Measurements from ENCODE around the gene SPNS1. TPM values are rescaled to one million over a fixed set of nuclear protein-coding genes. Genes with fewer than 3 reads are reported as not detected.
"Not testable (repeated sequence)": the region's sequence is repeated elsewhere in the genome, so short reads cannot be mapped to it uniquely, and the experiment has no call there.

Gene SPNS1
- total RNA-seq, 2 experiments from 2014 or later = 20.6 to 24.7 TPM

DNA sequence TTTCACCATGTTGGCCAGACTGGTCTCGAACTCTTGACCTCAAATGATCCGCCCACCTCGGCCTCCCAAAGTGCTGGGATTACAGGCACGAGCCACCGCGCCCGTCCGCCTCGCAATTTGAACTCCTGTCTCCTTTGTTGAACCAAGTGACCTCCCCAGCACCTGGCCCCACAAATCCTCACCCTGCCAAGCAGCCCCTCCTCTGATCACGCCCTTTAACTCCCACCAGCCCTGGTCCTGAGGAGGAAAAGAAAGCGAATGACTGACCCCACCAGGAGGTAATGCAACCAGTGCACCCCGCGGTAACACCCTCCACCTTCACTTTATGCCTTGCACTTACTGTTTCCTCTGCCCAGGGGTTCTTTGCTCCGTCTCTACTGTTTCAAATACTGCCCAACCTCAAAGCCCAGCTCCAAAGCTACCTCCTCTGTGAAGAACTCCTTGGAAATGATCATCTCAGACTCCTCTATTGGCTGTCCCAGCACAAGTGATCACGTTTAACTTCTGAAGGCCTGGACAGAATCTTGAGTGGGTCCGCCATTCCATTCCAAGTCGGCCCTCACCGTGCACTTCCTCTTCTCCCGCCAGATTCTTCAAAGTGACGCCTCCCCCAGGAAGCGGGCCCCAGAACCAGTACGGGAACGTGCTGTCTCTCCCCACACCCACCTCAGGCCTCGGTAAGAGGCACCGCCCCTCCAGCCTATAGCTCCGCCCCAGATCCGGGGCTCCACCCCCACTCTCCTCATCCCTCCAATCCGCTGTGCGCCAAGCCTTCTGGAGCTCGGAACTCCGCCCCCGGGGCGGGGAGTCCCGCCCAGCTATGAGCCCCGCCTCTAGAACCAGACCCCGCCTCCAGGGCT, 38.4 kb upstream of the SPNS1 start:
- H3K27me3 Mint-ChIP-seq = peaks cover 2% of the 10 kb centered on the region
- H3K4me3 Mint-ChIP-seq = peak overlapping the region; percentile 58
- no peaks in the 10 kb centered on the region for H3K36me3 Mint-ChIP-seq (ENCODE audit: low read depth)
- peaks cover 16% of the 10 kb centered on the region for H3K4me1 Mint-ChIP-seq
- ChIA-PET CTCF (interaction anchor here (0.6 to 3.3 kb wide), 5 partner anchors 9 to 113 kb away, joined by 3 to 37 read pairs (median 4); partner anchors contain the start of genes ATXN2L and NFATC2IP), POLR2A (interaction anchor here (0.8 to 2.1 kb wide), 4 partner anchors 9 to 114 kb away, joined by 3 to 12 read pairs (median 6); partner anchors contain the start of genes ATXN2L and RABEP2)
- DNase-seq = peak; percentile 85
- no peaks in the 10 kb centered on the region for H3K9me3 Mint-ChIP-seq
- H3K27ac Mint-ChIP-seq = no peak overlapping the region

DNA sequence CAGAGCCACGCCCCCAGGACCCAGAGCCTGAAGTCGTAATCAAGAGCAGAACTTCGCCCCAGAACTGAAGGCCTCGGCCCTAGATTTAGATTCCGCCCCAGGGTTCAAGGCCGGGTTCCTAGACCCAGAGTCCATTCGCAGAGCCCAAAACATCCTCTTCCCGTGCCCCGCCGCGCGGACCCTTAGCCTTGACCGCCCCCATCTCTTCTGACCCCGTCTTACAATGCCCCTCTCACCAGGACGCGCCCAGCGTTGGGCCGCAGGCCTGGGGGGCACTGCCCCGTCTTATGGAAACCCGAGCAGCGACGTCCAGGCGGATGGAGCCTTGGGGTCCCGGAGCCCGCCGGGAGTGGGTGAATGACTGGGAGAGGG, 37.8 kb upstream of the SPNS1 start:
- no peak overlapping the region for H3K27ac Mint-ChIP-seq
- CTCF ChIA-PET = interaction anchor here (0.6 to 3.3 kb wide), 5 partner anchors 8 to 114 kb away, joined by 3 to 37 read pairs (median 4); partner anchors contain the start of genes ATXN2L and NFATC2IP
- peaks cover 16% of the 10 kb centered on the region for H3K4me1 Mint-ChIP-seq

DNA sequence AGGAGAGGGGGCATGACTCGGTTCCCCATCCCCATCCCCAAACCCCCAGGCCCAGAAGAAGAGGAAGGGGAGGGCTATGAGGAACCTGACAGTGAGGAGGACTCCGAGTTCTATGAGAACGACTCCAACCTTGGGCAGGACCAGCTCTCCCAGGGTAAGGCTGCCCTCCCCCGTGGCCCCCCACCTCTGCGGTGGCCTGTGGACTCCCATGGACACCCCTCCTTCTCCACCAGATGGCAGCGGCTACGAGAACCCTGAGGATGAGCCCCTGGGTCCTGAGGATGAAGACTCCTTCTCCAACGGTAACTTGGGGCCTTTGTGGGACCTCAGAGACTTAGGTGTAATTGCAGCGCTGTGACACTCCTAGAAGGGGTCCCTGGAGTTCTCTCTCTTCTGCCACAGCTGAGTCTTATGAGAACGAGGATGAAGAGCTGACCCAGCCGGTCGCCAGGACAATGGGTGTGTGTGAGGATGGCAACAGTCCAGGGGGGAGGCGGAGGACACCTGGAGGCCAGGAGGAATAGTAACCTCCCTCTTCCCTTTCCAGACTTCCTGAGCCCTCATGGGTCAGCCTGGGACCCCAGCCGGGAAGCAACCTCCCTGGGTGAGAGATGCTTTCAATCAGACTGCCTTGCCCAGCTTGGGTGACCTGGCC, 37.2 kb upstream of the SPNS1 start:
- no peak for DNase-seq
- Mint-ChIP-seq H3K4me1 (peaks cover 16% of the 10 kb centered on the region), H3K4me3 (no peak overlapping the region), H3K27me3 (peaks cover 2% of the 10 kb centered on the region), H3K9me3 (no peaks in the 10 kb centered on the region), H3K27ac (no peak overlapping the region), H3K36me3 (ENCODE audit: low read depth) (no peaks in the 10 kb centered on the region)
- ChIA-PET POLR2A (interaction anchor here (2.1 kb wide), 1 partner anchor 12 kb away, joined by 12 read pairs; the partner anchor contains the start of gene RABEP2), CTCF (interaction anchor here (0.8 to 3.3 kb wide), 2 partner anchors 8 to 11 kb away, joined by 4 to 37 read pairs; no protein-coding TSS in a partner anchor)

More for the DNA sequence above, 37.8 kb upstream of the SPNS1 start:
- DNase-seq = no peak
- H3K4me3 Mint-ChIP-seq = peak overlapping the region; percentile 58
- peaks cover 2% of the 10 kb centered on the region for H3K27me3 Mint-ChIP-seq
- H3K36me3 Mint-ChIP-seq (ENCODE audit: low read depth) = no peaks in the 10 kb centered on the region
- POLR2A ChIA-PET = interaction anchor here (0.8 to 2.1 kb wide), 4 partner anchors 8 to 114 kb away, joined by 3 to 12 read pairs (median 6); partner anchors contain the start of genes ATXN2L and RABEP2
- no peaks in the 10 kb centered on the region for H3K9me3 Mint-ChIP-seq

DNA sequence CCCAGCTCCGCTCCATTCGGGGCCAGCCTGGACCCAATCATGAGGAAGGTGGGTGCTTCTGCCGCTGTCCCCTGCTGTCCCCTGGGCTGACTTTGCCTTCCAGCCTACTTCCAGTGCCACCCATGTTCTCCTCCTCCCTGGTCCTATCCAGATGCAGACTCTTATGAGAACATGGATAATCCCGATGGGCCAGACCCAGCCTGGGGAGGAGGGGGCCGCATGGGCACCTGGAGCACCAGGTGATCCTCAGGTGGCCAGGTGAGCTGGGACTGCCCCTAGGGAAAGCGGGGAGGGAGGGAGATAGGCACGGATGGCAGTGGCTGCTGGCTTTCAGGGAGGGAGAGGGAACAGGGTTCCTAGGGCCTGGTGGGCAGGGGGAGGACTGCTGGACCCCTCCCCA, 35.9 kb upstream of the SPNS1 start:
- CTCF ChIA-PET = no interaction called here
- Mint-ChIP-seq H3K9me3 (no peaks in the 10 kb centered on the region), H3K4me1 (peaks cover 17% of the 10 kb centered on the region), H3K27ac (no peak overlapping the region), H3K36me3 (ENCODE audit: low read depth) (no peaks in the 10 kb centered on the region), H3K27me3 (peaks cover 2% of the 10 kb centered on the region), H3K4me3 (no peak overlapping the region)
- DNase-seq = no peak
- POLR2A ChIA-PET = no interaction called here

DNA sequence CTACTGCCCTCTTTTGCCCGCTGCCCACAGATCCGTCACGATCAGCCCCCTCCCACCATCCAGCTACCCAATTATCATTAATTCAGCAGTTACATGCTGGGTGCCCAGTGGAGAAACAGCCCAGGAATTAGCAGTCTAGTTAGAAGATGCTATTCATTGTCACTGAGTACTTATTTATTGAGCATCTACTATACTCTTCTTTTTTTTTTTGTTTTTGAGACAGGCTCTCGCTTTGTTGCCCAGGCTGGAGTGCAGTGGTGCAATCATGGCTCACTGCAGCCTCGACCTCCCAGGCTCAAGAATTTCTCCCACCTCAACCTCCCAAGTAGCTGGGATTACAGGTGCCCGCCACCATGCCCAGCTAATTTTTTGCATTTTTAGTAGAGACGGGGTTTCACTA, 34.8 kb upstream of the SPNS1 start:
- POLR2A ChIA-PET = interaction anchor here (1.0 to 1.2 kb wide), 2 partner anchors 11 to 15 kb away, joined by 3 to 5 read pairs; partner anchors contain the start of genes NFATC2IP and RABEP2
- H3K27ac Mint-ChIP-seq; H3K4me3 Mint-ChIP-seq; H3K9me3 Mint-ChIP-seq; H3K27me3 Mint-ChIP-seq; H3K36me3 Mint-ChIP-seq (ENCODE audit: low read depth); CTCF ChIA-PET; DNase-seq: not testable (repeated sequence)
- peaks cover 22% of the 10 kb centered on the region for H3K4me1 Mint-ChIP-seq

DNA sequence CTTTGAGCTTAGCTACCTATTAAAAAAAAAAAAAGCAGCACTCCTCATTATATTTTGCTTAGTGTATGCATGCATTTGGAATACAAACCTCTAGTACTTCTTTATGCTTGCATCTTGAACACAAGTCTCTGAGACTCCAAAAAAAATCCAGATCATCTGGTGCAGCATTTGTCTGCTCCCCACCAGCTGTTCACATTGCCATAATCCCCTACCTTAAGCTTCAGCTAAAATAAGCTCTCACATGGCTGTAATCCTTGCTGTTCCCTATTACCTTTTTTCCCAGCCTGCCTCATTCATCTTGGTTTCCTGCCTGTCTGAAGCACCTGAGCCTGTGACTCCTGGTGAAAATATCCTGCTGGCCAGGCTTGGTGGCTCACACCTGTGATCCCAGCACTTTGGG, 31.3 kb upstream of the SPNS1 start:
- ChIA-PET POLR2A (interaction anchor here (0.9 to 2.8 kb wide), 4 partner anchors 17 to 97 kb away, joined by 3 to 10 read pairs (median 4); partner anchors contain the start of gene TUFM), CTCF (interaction anchor here (1.5 to 3.4 kb wide), 3 partner anchors 69 to 80 kb away, joined by 6 to 26 read pairs (median 20); partner anchors contain the start of gene SH2B1)
- Mint-ChIP-seq H3K27ac (no peak overlapping the region), H3K36me3 (ENCODE audit: low read depth) (no peaks in the 10 kb centered on the region), H3K4me3 (no peak overlapping the region), H3K27me3 (peaks cover 2% of the 10 kb centered on the region), H3K4me1 (peaks cover 23% of the 10 kb centered on the region), H3K9me3 (no peaks in the 10 kb centered on the region)
- DNase-seq = no peak

DNA sequence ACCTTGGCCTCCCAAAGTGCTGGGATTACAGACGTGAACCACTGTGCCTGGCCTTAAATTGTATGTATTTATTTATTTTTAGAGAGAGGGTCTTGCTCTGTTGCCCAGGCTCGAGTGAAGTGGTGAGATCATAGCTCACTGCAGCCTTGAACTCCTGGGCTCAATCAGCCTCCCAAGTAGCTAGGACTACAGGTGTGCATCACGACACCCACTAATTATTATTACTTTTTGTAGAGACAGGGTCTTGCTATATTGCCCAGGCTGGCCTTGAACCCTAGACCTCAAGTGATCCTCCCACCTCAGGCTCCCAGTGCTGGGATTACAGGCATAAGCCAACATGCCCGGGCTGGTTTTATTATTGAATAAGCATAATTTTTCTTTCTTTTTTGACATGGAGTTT, 27.9 kb upstream of the SPNS1 start:
- H3K4me3 Mint-ChIP-seq = no peak overlapping the region
- ChIA-PET POLR2A (interaction anchor here (1.0 kb wide), 1 partner anchor 124 kb away, joined by 4 read pairs; the partner anchor contains the start of gene ATXN2L), CTCF (interaction anchor here (2.8 kb wide), 1 partner anchor 17 kb away, joined by 20 read pairs; no protein-coding TSS in a partner anchor)
- H3K27me3 Mint-ChIP-seq = no peaks in the 10 kb centered on the region
- H3K9me3 Mint-ChIP-seq = no peaks in the 10 kb centered on the region
- DNase-seq = no peak
- H3K36me3 Mint-ChIP-seq (ENCODE audit: low read depth) = peaks cover 8% of the 10 kb centered on the region
- peaks cover 35% of the 10 kb centered on the region for H3K4me1 Mint-ChIP-seq
- no peak overlapping the region for H3K27ac Mint-ChIP-seq

DNA sequence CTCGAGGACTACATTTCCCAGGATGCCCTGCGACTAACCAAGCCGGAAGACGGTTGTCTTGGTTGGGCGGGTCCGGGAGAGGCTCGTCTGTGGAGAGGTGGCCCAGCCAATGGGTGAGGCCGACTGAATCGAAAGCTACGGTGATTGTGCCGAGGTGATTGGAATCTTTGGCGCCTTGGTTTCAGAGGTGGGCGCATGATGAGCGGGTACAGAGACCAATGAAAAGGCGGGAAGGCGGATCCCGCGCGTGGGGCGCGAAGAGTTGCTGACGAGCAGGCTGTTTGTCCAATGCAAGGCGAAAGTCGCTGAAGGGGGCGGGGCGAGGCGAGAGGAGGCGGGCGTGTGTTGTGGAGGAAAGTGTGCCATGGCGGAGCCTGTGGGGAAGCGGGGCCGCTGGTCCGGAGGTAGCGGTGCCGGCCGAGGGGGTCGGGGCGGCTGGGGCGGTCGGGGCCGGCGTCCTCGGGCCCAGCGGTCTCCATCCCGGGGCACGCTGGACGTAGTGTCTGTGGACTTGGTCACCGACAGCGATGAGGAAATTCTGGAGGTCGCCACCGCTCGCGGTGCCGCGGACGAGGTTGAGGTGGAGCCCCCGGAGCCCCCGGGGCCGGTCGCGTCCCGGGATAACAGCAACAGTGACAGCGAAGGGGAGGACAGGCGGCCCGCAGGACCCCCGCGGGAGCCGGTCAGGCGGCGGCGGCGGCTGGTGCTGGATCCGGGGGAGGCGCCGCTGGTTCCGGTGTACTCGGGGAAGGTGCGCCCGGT, 23.7 kb upstream of the SPNS1 start, which contains the start of gene NFATC2IP:
TSS of gene NFATC2IP (plus strand) at position 290 of the 762 bp plus-strand sequence. CDS start at position 365, 75 bp downstream.
- CTCF ChIA-PET = interaction anchor here (0.6 to 0.9 kb wide), 5 partner anchors 14 to 88 kb away, joined by 3 to 4 read pairs (median 3); no protein-coding TSS in a partner anchor
- Mint-ChIP-seq H3K27ac (peak within 1 kb of the TSS; percentile 88), H3K27me3 (no peaks in the 10 kb centered on the region), H3K4me3 (peak within 1 kb of the TSS; percentile 88), H3K4me1 (peaks cover 37% of the 10 kb centered on the region), H3K9me3 (no peaks in the 10 kb centered on the region), H3K36me3 (ENCODE audit: low read depth) (peaks cover 41% of the 10 kb centered on the region)
- POLR2A ChIA-PET = interaction anchor here (0.7 to 2.9 kb wide), 13 partner anchors 9 to 128 kb away, joined by 3 to 22 read pairs (median 4); partner anchors contain the start of genes ATXN2L, RABEP2, SH2B1 and SPNS1
- DNase-seq = peak; percentile 100

DNA sequence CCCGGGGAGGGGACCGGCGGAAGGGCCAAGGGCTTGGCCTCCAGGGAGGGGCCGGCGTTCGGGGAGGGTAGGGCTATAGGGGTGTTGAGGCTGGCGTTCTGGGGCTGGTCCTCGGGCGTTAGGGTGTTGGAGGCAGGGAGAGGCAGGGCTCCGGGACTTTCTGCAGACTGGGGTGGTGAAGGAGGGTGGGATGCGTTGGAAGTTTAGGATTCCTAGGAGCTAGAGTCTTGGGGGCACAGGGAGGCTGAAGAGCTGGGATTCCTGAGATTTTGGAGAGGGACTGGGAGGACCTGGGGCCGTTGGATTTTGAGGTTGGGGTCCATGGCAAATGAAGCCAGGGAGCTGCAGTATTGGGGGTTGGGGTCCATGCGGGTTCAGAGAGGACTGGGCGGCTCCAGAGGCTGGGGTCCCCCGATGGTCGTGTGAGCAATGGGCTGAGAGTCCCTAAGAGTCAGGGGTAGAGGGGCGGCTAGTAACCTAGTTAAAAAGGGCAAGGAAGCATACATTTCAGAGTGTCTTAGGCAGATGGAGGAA, 23.1 kb upstream of the SPNS1 start:
- CTCF ChIA-PET = no interaction called here
- H3K36me3 Mint-ChIP-seq (ENCODE audit: low read depth) = peaks cover 46% of the 10 kb centered on the region
- POLR2A ChIA-PET = interaction anchor here (0.9 to 2.9 kb wide), 5 partner anchors 12 to 119 kb away, joined by 3 to 20 read pairs (median 5); partner anchors contain the start of genes RABEP2, SH2B1 and SPNS1
- peak overlapping the region; percentile 81 for H3K27ac Mint-ChIP-seq
- H3K4me3 Mint-ChIP-seq = peak overlapping the region; percentile 88
- DNase-seq = no peak
- no peaks in the 10 kb centered on the region for H3K27me3 Mint-ChIP-seq
- H3K4me1 Mint-ChIP-seq = peaks cover 37% of the 10 kb centered on the region
- no peaks in the 10 kb centered on the region for H3K9me3 Mint-ChIP-seq

DNA sequence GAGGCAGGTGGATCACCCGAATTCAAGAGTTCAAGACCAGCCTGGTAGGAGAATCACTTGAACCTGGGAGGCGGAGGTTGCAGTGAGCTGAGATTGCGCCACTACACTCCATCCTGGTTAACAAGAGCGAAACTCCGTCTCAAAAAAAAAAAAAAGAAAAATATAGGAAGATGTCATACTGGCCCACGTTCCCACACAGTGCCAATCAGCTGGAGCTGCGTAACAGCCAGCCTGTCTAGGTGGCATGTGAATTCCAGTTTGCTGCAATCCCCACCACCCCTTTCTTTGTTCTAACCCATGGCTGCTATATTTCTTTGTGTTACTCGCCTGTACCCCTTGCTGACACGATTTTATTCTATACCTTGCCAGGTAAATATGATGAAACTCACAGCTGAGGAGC, 16.4 kb upstream of the SPNS1 start:
- H3K4me3 Mint-ChIP-seq = no peak overlapping the region
- H3K36me3 Mint-ChIP-seq (ENCODE audit: low read depth) = peaks cover 76% of the 10 kb centered on the region
- ChIA-PET CTCF (interaction anchor here (1.0 kb wide), 1 partner anchor 13 kb away, joined by 5 read pairs; no protein-coding TSS in a partner anchor), POLR2A (interaction anchor here (1.2 to 1.4 kb wide), 2 partner anchors 9 to 16 kb away, joined by 3 to 6 read pairs; partner anchors contain the start of gene SPNS1)
- DNase-seq = no peak
- H3K4me1 Mint-ChIP-seq = peaks cover 10% of the 10 kb centered on the region
- no peak overlapping the region for H3K27ac Mint-ChIP-seq
- no peaks in the 10 kb centered on the region for H3K9me3 Mint-ChIP-seq
- H3K27me3 Mint-ChIP-seq = no peaks in the 10 kb centered on the region

DNA sequence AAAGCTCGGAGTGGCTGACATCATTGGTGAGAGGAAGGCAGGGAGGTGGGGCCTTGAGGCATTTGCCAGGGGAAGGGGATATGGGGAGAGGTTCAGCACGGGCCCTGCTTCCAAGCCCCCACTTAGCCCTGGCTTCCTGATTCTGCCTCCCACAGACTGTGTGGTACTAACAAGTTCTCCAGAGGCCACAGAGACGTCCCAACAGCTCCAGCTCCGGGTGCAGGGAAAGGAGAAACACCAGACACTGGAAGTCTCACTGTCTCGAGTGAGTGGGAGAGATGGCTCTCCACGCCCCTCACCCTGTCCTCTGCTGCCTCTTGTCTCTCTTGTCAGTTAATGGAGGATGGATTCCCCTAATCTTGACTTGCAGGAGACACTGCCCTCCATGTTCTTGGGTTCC, 15.7 kb upstream of the SPNS1 start:
- peaks cover 76% of the 10 kb centered on the region for H3K36me3 Mint-ChIP-seq (ENCODE audit: low read depth)
- DNase-seq = no peak
- no peak overlapping the region for H3K27ac Mint-ChIP-seq
- H3K4me1 Mint-ChIP-seq = peaks cover 6% of the 10 kb centered on the region
- ChIA-PET POLR2A (interaction anchor here (1.2 to 1.4 kb wide), 2 partner anchors 8 to 15 kb away, joined by 3 to 6 read pairs; partner anchors contain the start of gene SPNS1), CTCF (interaction anchor here (1.0 kb wide), 1 partner anchor 14 kb away, joined by 5 read pairs; no protein-coding TSS in a partner anchor)
- no peaks in the 10 kb centered on the region for H3K27me3 Mint-ChIP-seq
- H3K4me3 Mint-ChIP-seq = no peak overlapping the region
- no peaks in the 10 kb centered on the region for H3K9me3 Mint-ChIP-seq
